ENCODE data around the gene CEBPA.

Gene CEBPA

DNA sequence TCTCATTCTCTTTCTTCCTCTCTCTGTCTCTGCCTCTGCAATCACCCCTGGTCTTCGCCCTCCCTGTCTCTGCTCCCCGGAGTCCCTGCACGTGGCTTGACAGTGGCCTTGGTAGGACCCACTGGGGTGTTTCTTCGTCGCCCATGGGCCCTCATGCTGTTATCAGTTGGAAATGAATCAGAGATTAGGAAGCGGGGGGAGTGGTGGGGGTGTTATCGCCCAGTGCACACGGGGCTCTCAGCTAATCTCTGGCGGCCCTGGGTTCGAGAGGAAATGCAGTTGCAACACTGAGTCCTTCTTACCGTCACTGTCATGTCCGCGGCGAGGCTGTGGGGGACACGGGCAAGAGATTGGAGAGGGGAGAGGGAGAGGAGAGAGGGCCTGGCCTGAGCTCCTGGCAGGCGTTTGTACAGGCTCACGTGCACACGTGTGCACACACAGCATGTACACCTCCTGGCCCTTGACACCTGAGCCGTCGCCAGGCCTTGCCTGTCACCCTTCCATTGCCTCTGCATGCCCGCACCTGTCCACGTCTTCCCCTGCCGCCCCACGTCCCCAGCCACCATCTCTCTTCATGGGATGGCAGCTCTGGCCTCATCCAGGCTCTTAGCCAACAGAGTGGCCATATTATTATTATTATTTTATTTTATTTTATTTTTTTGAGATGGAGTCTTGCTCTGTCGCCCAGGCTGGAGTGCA, 38.9 kb downstream of the CEBPA start:
- no peak for FAIRE-seq
- TF ChIP-seq POLR2AphosphoS5 (IDR thresholded peaks at IDR 0.05; ENCODE audit: low read depth, low read length) (no peak), TAF1 (IDR thresholded peaks at IDR 0.05; ENCODE audit: borderline replicate concordance, low read depth, low read length) (no peak), POLR2A (IDR thresholded peaks at IDR 0.05; ENCODE audit: low read depth, low read length) (no peak)

DNA sequence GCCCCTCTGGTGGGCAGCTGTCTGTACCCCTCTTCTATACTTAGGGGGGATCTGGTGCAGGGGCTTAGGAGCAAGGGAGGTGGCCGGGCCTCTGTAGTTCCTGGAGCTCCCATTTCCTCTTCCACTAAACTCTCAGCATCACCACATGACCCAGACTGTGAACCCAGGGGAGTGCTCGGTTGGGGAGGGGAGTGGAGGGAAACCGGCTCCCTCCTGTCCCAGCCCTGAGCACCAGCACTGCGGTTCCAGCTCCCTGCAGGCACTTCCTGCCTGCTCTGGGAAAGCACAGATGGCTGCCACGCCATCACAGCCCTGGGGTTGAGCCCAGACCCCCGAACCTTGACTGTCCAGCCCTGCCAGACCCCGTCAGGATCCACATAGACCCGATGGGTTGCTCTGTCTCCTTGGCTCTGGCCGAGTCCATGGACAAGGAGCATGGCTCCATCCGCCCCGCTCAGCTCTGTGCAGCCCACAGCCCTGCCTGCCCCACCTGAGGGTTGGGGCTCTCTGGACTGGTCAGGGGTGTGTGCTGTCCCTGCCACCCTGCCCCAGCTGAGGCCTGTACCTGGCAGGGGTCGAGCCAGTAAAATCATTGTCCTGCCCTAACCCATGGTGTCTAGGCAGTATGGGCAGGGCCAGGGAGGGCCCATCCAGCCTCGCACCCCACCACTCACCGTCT, 40.7 kb downstream of the CEBPA start:
- DNase-seq (ENCODE audit: insufficient read length) (no peak), FAIRE-seq (no peak)
- TF ChIP-seq POLR2A (IDR thresholded peaks at IDR 0.05; ENCODE audit: low read depth, low read length) (no peak), POLR2AphosphoS5 (IDR thresholded peaks at IDR 0.05; ENCODE audit: low read depth, low read length) (no peak), TAF1 (IDR thresholded peaks at IDR 0.05; ENCODE audit: borderline replicate concordance, low read depth, low read length) (no peak)

More for the DNA sequence above, 38.9 kb downstream of the CEBPA start:
- DNase-seq (ENCODE audit: insufficient read length) = no peak

DNA sequence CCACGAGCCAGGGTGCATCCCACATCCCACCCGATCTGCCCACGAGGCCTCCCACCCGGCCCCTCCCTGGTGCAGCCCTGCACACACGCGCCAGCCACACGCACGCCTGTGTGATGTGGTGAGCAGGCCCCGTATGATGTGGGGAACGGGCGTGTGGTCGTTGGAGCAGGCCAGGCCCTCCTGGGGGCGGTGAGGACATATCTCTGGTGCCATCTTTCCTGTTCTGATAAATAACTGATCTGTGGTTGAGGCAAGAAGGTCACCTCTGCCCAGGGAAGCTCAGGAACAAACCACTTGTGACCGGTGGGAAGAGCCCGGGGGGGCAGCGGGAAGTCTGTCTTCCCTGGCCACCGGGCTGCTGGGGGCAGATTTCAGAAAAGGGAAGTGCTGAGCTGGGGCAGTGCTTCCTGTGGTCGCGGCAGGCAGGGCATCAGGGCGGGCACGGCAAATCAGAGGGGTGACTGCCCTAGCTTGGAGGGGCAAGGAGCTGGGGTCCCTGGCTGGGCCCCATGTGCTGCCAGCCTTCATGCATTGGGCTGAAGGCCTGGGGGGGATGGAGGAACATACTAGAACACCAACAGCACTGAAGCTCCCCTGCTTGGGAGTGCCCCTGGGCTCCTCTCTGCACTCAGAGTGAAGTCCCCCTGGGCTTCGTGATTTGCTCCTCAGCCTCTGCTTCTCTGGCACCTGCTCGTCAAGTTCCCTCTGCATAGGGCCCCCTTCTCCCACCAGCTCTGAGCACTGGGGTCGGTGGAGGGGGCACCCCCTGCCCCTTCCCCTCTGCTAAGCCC, 41.5 kb downstream of the CEBPA start:
- TF ChIP-seq TAF1 (IDR thresholded peaks at IDR 0.05; ENCODE audit: borderline replicate concordance, low read depth, low read length) = no peak
- TF ChIP-seq POLR2A (IDR thresholded peaks at IDR 0.05; ENCODE audit: low read depth, low read length) = no peak
- TF ChIP-seq POLR2AphosphoS5 (IDR thresholded peaks at IDR 0.05; ENCODE audit: low read depth, low read length) = no peak
- FAIRE-seq (no peak), DNase-seq (ENCODE audit: insufficient read length) (no peak)

DNA sequence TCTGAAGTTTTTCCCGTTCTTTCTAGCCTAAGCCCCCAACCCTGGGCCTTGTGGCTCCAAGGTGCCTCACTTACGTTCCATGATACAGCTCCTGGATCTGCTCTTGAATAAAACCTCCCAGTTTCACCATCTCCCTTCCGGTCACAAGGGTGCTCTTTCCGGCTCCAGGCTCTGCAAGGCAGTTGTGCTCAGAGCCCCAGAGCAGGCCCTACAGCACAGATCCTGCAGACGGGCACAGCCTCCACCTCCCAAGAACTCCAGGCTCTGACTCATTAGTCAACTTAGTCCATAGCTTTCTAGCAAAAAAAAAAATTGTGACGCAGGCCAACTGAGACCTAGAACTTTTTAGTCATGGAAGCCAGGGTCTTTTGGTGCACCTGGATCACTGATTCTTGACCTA, 42.8 kb downstream of the CEBPA start:
- DNase-seq (ENCODE audit: insufficient read length) (no peak), FAIRE-seq (no peak)
- no peak for TF ChIP-seq POLR2A (IDR thresholded peaks at IDR 0.05; ENCODE audit: low read depth, low read length)
- TF ChIP-seq POLR2AphosphoS5 (IDR thresholded peaks at IDR 0.05; ENCODE audit: low read depth, low read length) = no peak
- TF ChIP-seq TAF1 (IDR thresholded peaks at IDR 0.05; ENCODE audit: borderline replicate concordance, low read depth, low read length) = no peak

DNA sequence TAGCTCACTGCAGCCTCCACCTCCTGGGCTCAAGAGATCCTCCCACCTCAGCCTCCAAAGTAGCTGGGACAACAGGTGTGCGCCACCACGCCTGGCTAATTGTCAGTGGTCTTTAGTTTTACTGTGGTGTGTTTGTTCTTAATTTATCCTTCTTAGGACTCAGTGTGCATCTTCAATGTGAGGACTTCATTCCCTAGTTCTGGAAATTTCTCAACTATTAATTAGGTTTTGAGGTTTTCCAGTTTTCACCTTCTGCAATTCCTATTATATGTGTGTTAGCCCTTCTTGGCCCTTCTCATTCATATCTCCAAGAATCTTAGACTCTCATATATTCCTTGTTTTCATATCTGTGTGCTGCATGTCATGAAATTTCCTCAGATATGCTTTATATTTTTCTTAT, 44.5 kb downstream of the CEBPA start:
- TF ChIP-seq POLR2AphosphoS5 (IDR thresholded peaks at IDR 0.05; ENCODE audit: low read depth, low read length) (no peak), POLR2A (IDR thresholded peaks at IDR 0.05; ENCODE audit: low read depth, low read length) (no peak), TAF1 (IDR thresholded peaks at IDR 0.05; ENCODE audit: borderline replicate concordance, low read depth, low read length) (no peak)
- FAIRE-seq (no peak), DNase-seq (ENCODE audit: insufficient read length) (no peak)

- FAIRE-seq = no peak
- DNase-seq (ENCODE audit: insufficient read length) = no peak
- TF ChIP-seq POLR2A (IDR thresholded peaks at IDR 0.05; ENCODE audit: low read depth, low read length) (no peak), POLR2AphosphoS5 (IDR thresholded peaks at IDR 0.05; ENCODE audit: low read depth, low read length) (no peak), TAF1 (IDR thresholded peaks at IDR 0.05; ENCODE audit: borderline replicate concordance, low read depth, low read length) (no peak)
Observed at GRCh38 chr19:33256261-33256660, 46.1 kb downstream of the CEBPA start.

DNA sequence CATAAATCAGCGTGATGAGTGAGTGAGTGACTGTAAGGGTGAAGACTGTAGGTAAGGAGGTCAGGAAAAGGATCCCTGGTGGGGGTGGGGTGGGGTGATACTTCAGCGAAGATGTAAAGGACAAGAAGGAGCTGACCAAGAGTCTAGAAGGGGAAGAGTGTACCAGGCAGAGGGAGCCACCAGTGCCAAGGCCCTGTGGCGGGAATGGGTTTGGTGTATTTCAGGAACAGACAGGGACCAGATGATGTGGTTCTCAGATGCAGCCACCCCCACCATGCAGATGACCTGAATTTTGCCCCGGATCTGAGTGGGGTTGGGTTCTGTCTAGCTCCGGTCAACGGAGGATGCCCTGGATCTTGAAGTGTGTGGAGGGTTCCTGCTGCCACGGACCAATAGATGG, 46.6 kb downstream of the CEBPA start:
- FAIRE-seq (no peak), DNase-seq (ENCODE audit: insufficient read length) (no peak)
- TF ChIP-seq POLR2A (IDR thresholded peaks at IDR 0.05; ENCODE audit: low read depth, low read length) (no peak), TAF1 (IDR thresholded peaks at IDR 0.05; ENCODE audit: borderline replicate concordance, low read depth, low read length) (no peak), POLR2AphosphoS5 (IDR thresholded peaks at IDR 0.05; ENCODE audit: low read depth, low read length) (no peak)

- DNase-seq (ENCODE audit: insufficient read length) = no peak
- no peak for FAIRE-seq
- TF ChIP-seq TAF1 (IDR thresholded peaks at IDR 0.05; ENCODE audit: borderline replicate concordance, low read depth, low read length) (no peak), POLR2AphosphoS5 (IDR thresholded peaks at IDR 0.05; ENCODE audit: low read depth, low read length) (no peak), POLR2A (IDR thresholded peaks at IDR 0.05; ENCODE audit: low read depth, low read length) (no peak)
Observed at GRCh38 chr19:33254245-33254824, 48.0 kb downstream of the CEBPA start.

DNA sequence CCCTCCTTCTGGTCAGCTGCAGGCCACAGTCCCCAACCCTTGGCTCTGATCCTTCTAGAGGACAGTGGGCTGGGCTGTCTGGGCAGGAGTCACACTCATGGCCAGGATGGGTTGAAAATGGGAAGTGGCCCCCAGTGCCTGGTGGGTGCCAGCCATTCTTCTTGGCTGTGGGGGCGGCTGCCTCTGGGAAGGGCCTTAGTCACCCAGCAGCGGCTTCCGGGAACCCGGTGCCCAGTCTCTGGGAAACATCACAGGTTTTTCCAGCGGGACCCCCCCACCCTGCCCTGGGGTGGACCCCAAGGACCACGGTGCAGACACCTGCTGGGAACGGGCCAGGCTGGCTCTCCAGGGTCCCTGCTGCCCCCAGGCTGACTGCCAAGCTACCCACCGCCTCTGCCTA, 49.4 kb downstream of the CEBPA start:
- no peak for TF ChIP-seq POLR2AphosphoS5 (IDR thresholded peaks at IDR 0.05; ENCODE audit: low read depth, low read length)
- TF ChIP-seq TAF1 (IDR thresholded peaks at IDR 0.05; ENCODE audit: borderline replicate concordance, low read depth, low read length) = no peak
- no peak for TF ChIP-seq POLR2A (IDR thresholded peaks at IDR 0.05; ENCODE audit: low read depth, low read length)
- no peak for FAIRE-seq
- DNase-seq (ENCODE audit: insufficient read length) = no peak

DNA sequence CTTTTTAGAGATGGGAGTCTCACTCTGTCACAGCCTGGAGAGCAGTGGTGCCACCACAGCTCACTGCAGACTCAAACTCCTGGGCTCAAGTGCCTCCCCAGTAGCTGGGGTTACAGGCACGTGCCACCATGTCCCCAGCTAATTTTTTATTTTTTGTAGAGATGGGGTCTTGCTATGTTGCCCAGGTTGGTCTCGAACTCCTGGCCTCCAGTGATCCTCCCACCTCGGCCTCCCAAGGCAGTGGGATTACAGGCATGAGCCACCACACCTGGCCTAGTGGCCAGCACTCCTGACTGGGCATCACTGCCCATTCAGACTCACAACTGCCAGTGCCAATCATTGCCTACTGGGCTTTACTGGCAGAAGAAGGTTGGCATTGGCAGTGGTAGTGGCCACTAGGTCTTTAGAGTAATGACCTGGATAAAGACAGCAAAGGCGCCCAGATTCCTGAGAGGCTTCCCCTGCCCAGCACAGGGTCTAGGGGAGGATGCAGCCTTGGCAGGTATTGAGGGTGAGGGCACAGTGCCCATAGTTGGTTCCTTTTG, 49.8 kb downstream of the CEBPA start:
- FAIRE-seq = no peak
- no peak for TF ChIP-seq POLR2A (IDR thresholded peaks at IDR 0.05; ENCODE audit: low read depth, low read length)
- TF ChIP-seq TAF1 (IDR thresholded peaks at IDR 0.05; ENCODE audit: borderline replicate concordance, low read depth, low read length) = no peak
- no peak for TF ChIP-seq POLR2AphosphoS5 (IDR thresholded peaks at IDR 0.05; ENCODE audit: low read depth, low read length)
- no peak for DNase-seq (ENCODE audit: insufficient read length)

- TF ChIP-seq POLR2AphosphoS5 (IDR thresholded peaks at IDR 0.05; ENCODE audit: low read depth, low read length) (no peak), POLR2A (IDR thresholded peaks at IDR 0.05; ENCODE audit: low read depth, low read length) (no peak), TAF1 (IDR thresholded peaks at IDR 0.05; ENCODE audit: borderline replicate concordance, low read depth, low read length) (no peak)
- FAIRE-seq = no peak
- DNase-seq (ENCODE audit: insufficient read length) = no peak
Observed at GRCh38 chr19:33251526-33252090, 50.7 kb downstream of the CEBPA start.

All from GM12892 (cell line).